Measurements from ENCODE around the gene BAIAP3. TPM values are rescaled to one million over a fixed set of nuclear protein-coding genes. Genes with fewer than 3 reads are reported as not detected.

The BAIAP3 gene
- total RNA-seq, 2 experiments from 2014 or later, result 3.2 to 6.3 TPM

DNA sequence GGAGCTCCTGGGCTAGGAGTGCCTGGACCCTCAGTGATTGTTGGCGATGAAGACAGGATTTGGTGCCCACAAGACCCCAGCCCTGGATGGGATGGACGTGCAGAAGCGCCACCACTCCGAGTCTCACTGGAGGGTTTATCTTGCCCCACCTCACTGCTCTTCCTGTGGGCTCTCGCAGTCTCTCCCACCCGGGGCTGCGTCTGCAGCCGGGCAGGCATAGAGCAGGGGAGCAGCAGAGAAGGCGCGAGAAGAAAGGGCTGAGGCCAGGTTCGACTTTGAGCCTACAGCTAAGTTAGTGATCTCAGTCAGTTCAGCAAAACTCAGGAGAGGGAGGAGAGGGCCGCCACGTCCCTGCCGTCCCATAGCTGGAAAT lies 17.4 kb upstream of the BAIAP3 start:
- no peak overlapping the region for H3K27ac ChIP-seq (ENCODE audit: low read depth, low read length, poor library complexity, severe bottlenecking)
- peaks cover 16% of the 10 kb centered on the region; the same call in 1 of the 2 replicates for H4K20me1 ChIP-seq (ENCODE audit: insufficient read depth, low read length)
- H3K9me3 ChIP-seq (ENCODE audit: low read length), result no peaks in the 10 kb centered on the region
- no peak for TF ChIP-seq EZH2phosphoT487 (IDR thresholded peaks at IDR 0.05; ENCODE audit: borderline replicate concordance, low read depth, low read length)
- no peak for TF ChIP-seq CTCF (conservative IDR thresholded peaks at IDR 0.05; ENCODE audit: low read length)
- no peaks in the 10 kb centered on the region for H3K9me2 ChIP-seq (ENCODE audit: insufficient read depth, low read length)
- DNase-seq (ENCODE audit: low spot score), result no peak
- no peak overlapping the region for H3K4me2 ChIP-seq (ENCODE audit: low read length)
- H3K4me3 ChIP-seq (ENCODE audit: low read depth, low read length, poor library complexity, severe bottlenecking), result no peak overlapping the region
- H3K79me2 ChIP-seq (ENCODE audit: insufficient read depth, low read depth, low read length), result peaks cover 52% of the 10 kb centered on the region
- CTCF ChIA-PET (ENCODE audit: unreplicated experiment), result no interaction called here
- intact Hi-C loops (cut with micrococcal nuclease; ENCODE audit: unreplicated experiment), result no loop called here
- POLR2A ChIA-PET, result no interaction called here
- H2AFZ ChIP-seq (ENCODE audit: low read length), result no peak overlapping the region
- H3K36me3 ChIP-seq (ENCODE audit: insufficient read depth, low read length), result peaks cover 99% of the 10 kb centered on the region
- BruUV-seq (replicated peaks), result no TSS peak
- H3K4me1 ChIP-seq (ENCODE audit: insufficient read depth, low read length, poor library complexity, severe bottlenecking), result peaks cover 12% of the 10 kb centered on the region

DNA sequence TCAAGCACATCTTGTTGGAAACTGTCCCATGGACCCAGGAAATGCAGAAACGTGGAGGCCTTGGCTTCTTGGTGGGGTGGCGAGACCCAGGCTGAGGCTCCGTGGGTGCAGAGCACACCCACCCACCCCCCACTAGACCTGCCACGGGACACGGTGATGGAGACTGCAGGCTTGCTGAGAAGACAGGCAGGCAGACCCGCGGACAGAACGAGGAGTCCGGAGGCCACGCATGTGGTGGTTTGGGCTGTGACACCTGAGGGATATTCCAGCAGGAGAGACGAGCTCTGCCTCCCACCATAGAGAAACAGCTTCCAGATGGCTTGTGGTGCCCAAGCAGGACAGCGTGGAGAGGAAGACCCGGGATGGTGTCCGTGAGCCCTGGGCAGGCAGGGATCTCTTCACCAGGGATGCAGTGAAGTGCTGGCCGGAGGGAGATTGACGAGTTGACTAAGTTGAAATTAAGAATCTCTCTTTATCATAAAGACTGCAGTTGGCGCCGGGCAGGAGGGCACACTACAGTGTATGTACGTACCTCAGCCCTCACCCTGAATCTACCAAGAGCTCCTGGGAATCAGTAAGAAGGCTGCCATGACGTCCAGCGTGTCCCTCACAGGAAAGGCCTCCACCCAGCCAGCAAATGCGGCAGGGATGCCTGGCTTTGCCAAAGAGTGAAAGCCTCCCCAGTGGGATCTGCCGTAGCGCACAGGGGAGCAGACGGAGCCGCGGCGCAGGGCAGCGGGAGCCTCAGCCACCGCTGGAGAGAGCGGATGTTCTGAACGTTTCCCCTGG lies 15.8 kb upstream of the BAIAP3 start:
- ChIA-PET CTCF (ENCODE audit: unreplicated experiment) (no interaction called here), POLR2A (no interaction called here)
- Histone ChIP-seq H3K9me3 (ENCODE audit: low read length) (no peaks in the 10 kb centered on the region), H2AFZ (ENCODE audit: low read length) (no peak overlapping the region), H3K36me3 (ENCODE audit: insufficient read depth, low read length) (peaks cover 99% of the 10 kb centered on the region), H3K9me2 (ENCODE audit: insufficient read depth, low read length) (no peaks in the 10 kb centered on the region), H3K4me2 (ENCODE audit: low read length) (no peak overlapping the region), H3K79me2 (ENCODE audit: insufficient read depth, low read depth, low read length) (peaks cover 35% of the 10 kb centered on the region), H3K4me3 (ENCODE audit: low read depth, low read length, poor library complexity, severe bottlenecking) (no peak overlapping the region), H3K4me1 (ENCODE audit: insufficient read depth, low read length, poor library complexity, severe bottlenecking) (no peaks in the 10 kb centered on the region), H4K20me1 (ENCODE audit: insufficient read depth, low read length) (no peaks in the 10 kb centered on the region; the same call in 1 of the 2 replicates), H3K27ac (ENCODE audit: low read depth, low read length, poor library complexity, severe bottlenecking) (no peak overlapping the region)
- DNase-seq (ENCODE audit: low spot score), result no peak
- no TSS peak for BruUV-seq (replicated peaks)
- TF ChIP-seq EZH2phosphoT487 (IDR thresholded peaks at IDR 0.05; ENCODE audit: borderline replicate concordance, low read depth, low read length) (no peak), CTCF (conservative IDR thresholded peaks at IDR 0.05; ENCODE audit: low read length) (no peak)
- intact Hi-C loops (cut with micrococcal nuclease; ENCODE audit: unreplicated experiment), result no loop called here

DNA sequence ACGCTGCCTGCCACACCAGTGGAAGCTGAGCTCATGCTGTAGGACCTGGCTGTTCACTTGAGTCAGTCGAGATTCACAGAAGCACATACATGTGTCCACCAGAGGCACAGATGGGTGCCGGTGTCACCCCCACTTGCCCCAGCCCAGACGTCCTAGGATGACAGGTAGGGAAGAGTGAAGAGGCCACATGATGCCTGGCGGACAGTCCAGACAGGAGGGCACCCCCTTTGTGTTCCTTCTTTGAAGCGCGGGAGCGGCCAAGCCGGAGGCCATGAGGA lies 15.2 kb upstream of the BAIAP3 start:
- Histone ChIP-seq H3K4me1 (ENCODE audit: insufficient read depth, low read length, poor library complexity, severe bottlenecking) (no peaks in the 10 kb centered on the region), H3K79me2 (ENCODE audit: insufficient read depth, low read depth, low read length) (peaks cover 30% of the 10 kb centered on the region), H3K9me3 (ENCODE audit: low read length) (no peaks in the 10 kb centered on the region), H3K27ac (ENCODE audit: low read depth, low read length, poor library complexity, severe bottlenecking) (no peak overlapping the region), H3K4me2 (ENCODE audit: low read length) (no peak overlapping the region), H3K36me3 (ENCODE audit: insufficient read depth, low read length) (peaks cover 98% of the 10 kb centered on the region), H4K20me1 (ENCODE audit: insufficient read depth, low read length) (no peaks in the 10 kb centered on the region; the same call in 1 of the 2 replicates), H2AFZ (ENCODE audit: low read length) (no peak overlapping the region), H3K4me3 (ENCODE audit: low read depth, low read length, poor library complexity, severe bottlenecking) (no peak overlapping the region), H3K9me2 (ENCODE audit: insufficient read depth, low read length) (no peaks in the 10 kb centered on the region)
- intact Hi-C loops (cut with micrococcal nuclease; ENCODE audit: unreplicated experiment), result no loop called here
- BruUV-seq (replicated peaks), result no TSS peak
- ChIA-PET POLR2A (no interaction called here), CTCF (ENCODE audit: unreplicated experiment) (no interaction called here)
- DNase-seq (ENCODE audit: low spot score), result no peak
- TF ChIP-seq CTCF (conservative IDR thresholded peaks at IDR 0.05; ENCODE audit: low read length), result no peak
- TF ChIP-seq EZH2phosphoT487 (IDR thresholded peaks at IDR 0.05; ENCODE audit: borderline replicate concordance, low read depth, low read length), result no peak

Data from OCI-LY7 (cell line).